A549 (cell line): Measurements from ENCODE around the gene SHMT2.
"Not testable (repeated sequence)": the region's sequence is repeated elsewhere in the genome, so short reads cannot be mapped to it uniquely, and the experiment has no call there.

Experiments used
- CTCF ChIP-seq: fragments of >200 bp; sonication (Bioruptor Twin); formaldehyde crosslinking; IDR thresholded peaks from 3 replicates; pipeline ENCODE4 v1.5.1; 2016
- ELK1 ChIP-seq: fragments of 150-350 bp; IDR thresholded peaks from 2 replicates; pipeline ENCODE4 v1.6.1; 2014; ENCODE audit warnings: low read depth, mild to moderate bottlenecking, low read length
- KDM5A ChIP-seq: fragments of 200-600 bp; sonication (generic); IDR thresholded peaks from 2 replicates; pipeline ENCODE4 v1.6.1; 2016; ENCODE audit warnings: antibody characterized with exemption, mild to moderate bottlenecking
- POLR2A ChIP-seq: IDR thresholded peaks from 2 replicates; pipeline ENCODE4 v1.6.1; 2012; ENCODE audit warnings: mild to moderate bottlenecking, low read length
- RAD21 ChIP-seq, 2 experiments: fragments of >200 bp in 1 of 2; sonication (Bioruptor Twin) in 1 of 2; formaldehyde crosslinking in 1 of 2; IDR thresholded peaks in 1 of 2; conservative IDR thresholded peaks in 1 of 2; 2 replicates in 1 of 2; 3 replicates in 1 of 2; pipeline ENCODE4 v1.6.1; 2012 to 2018; ENCODE audit warnings: inconsistent platforms in 1 of 2
- RFX5 ChIP-seq: fragments of 450-650 bp; IDR thresholded peaks from 2 replicates; pipeline ENCODE4 v1.7.1; 2014; ENCODE audit warnings: antibody characterized with exemption, mild to moderate bottlenecking, moderate library complexity
- TF ChIP-seq, protein P1 (sequence below): IDR thresholded peaks from 2 replicates; pipeline ENCODE4 v1.6.1; 2012

- TF ChIP-seq ELK1; KDM5A; CTCF; POLR2A; RFX5; RAD21 (conservative IDR thresholded peaks at IDR 0.05 in 1 of 2, IDR thresholded peaks at IDR 0.05 in 1 of 2): not testable (repeated sequence)
- TF ChIP-seq, protein P1, sequence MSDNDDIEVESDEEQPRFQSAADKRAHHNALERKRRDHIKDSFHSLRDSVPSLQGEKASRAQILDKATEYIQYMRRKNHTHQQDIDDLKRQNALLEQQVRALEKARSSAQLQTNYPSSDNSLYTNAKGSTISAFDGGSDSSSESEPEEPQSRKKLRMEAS, result not testable (repeated sequence)
Observed at GRCh38 chr12:57276233-57276632, 46.7 kb downstream of the SHMT2 start.
